RWPE1 (cell line): ENCODE data around the gene ARHGEF3.

ENCODE experiments used
- CTCF ChIA-PET: fragments of 350-600 bp; sonication (Branson Sonifier 250); formaldehyde crosslinking; extraction: SDS; loops from one replicate; lab custom pipeline; 2021; lab: Yijun Ruan, JAX
- POLR2A ChIA-PET: fragments of 400-600 bp; formaldehyde crosslinking; extraction: SDS; loops from one replicate; lab custom pipeline; 2020; ENCODE audit warnings: antibody characterized with exemption; ENCODE audit not compliant: low non-redundant PET; lab: Yijun Ruan, JAX
- DNase-seq: peaks from one replicate; pipeline ENCODE4 v3.0.0; 2012; ENCODE audit warnings: low spot score
- H3K27ac ChIP-seq: fragments of 450-650 bp; 2 replicates; pipeline ENCODE4 v1.5.1; 2017
- TF ChIP-seq, protein P1 (sequence below): fragments of 450-650 bp; conservative IDR thresholded peaks from 2 replicates; pipeline ENCODE4 v1.5.1; 2017; ENCODE audit warnings: low read depth, mild to moderate bottlenecking

ARHGEF3 gene

DNA sequence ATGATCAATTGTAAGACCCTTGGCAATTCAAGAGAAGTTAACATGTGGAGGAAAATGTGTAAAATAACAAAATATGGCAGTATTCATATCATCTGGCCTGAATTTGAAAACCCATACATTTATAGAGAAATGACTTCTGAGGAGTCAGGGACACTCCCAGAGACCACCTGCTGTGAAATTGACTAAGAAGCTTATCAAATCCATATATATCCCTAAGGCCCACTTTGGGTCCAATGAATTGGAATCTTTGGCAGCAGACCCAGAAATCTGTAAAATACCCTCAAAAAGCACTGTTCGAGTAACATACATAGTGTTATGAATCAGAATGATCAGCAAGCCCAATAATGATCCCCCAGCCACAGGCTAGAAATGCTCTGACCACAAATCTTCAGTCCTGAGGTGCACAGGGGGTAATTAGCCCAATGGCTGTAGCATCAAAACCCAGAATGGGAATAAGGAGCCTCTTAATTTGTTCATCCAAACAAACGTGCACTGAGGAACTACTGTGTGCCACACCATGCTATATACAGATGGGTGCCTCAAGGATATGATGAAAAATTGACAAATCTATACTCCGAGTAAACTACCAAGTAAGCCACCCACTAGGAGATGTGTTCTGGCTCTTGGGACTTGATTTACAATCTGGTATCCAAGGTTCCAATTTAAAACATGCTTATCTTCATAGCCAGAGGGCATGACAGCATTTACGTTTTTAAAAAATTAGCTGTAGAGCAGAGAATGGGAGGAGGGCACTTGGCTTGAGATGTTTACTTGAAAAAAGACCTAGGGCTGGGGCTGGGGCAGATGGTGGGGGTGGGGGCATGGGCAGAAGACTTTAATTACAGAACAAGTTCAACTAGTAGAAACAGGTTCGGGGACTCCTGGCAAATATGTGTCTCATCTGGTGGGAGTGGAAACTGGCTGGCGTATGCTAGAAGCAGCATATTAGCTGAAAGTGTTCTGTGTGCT, 9.1 kb upstream of the ARHGEF3 start:
- ChIA-PET CTCF (interaction anchor here (0.5 to 1.9 kb wide), 3 partner anchors 108 to 178 kb away, joined by 3 to 6 read pairs (median 4); no protein-coding TSS in a partner anchor), POLR2A (no interaction called here)
- H3K27ac ChIP-seq = no peak overlapping the region
- peak; percentile 5 for DNase-seq
- TF ChIP-seq, protein P1, sequence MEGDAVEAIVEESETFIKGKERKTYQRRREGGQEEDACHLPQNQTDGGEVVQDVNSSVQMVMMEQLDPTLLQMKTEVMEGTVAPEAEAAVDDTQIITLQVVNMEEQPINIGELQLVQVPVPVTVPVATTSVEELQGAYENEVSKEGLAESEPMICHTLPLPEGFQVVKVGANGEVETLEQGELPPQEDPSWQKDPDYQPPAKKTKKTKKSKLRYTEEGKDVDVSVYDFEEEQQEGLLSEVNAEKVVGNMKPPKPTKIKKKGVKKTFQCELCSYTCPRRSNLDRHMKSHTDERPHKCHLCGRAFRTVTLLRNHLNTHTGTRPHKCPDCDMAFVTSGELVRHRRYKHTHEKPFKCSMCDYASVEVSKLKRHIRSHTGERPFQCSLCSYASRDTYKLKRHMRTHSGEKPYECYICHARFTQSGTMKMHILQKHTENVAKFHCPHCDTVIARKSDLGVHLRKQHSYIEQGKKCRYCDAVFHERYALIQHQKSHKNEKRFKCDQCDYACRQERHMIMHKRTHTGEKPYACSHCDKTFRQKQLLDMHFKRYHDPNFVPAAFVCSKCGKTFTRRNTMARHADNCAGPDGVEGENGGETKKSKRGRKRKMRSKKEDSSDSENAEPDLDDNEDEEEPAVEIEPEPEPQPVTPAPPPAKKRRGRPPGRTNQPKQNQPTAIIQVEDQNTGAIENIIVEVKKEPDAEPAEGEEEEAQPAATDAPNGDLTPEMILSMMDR = no peak

DNA sequence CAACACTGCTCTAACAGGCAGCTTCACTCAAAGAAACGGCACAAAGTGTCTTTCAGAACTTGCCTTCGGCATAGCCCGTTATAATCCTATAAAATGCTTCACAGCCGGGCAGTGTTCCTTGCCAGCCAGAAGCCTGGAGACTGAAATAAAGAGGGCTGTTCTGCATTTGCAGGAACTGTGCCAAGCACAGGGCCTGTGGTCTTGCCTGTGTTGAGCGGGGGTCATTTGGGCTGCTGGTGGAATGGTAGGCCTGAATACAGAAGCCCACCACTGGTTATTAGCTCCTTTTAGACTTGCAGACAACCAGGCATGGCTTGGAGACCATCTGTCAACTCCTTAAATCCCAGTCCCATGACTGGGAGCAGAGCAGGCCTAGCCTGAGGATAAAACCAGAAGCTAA, 4.7 kb upstream of the ARHGEF3 start:
- ChIA-PET POLR2A (interaction anchor here (0.6 kb wide), 1 partner anchor 30 kb away, joined by 4 read pairs; no protein-coding TSS in a partner anchor), CTCF (no interaction called here)
- no peak for DNase-seq
- TF ChIP-seq, protein P1 = no peak
- H3K27ac ChIP-seq = no peak overlapping the region

DNA sequence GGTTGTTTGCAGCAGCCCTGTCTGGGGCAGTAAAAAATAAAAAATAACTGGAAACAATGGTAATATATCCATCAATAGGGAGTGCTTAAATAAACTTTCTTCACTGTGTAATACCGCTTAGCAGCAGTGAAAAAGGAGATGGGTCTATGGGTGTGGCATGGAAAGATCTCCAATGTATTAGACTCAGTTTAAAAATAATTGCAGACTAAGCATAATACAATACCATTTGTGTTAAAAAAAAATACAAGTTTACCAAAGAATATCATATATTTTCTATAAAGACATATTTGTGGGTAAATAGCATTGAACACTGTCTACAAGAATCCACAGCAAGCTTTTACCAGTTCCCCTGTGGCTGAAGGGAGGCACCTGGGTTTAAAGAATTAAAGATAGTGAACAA, 1.0 kb upstream of the ARHGEF3 start:
- ChIA-PET CTCF (interaction anchor here (1.1 kb wide), 1 partner anchor 9 kb away, joined by 3 read pairs; no protein-coding TSS in a partner anchor), POLR2A (no interaction called here)
- DNase-seq = no peak
- TF ChIP-seq, protein P1 = no peak
- H3K27ac ChIP-seq = no peak overlapping the region

DNA sequence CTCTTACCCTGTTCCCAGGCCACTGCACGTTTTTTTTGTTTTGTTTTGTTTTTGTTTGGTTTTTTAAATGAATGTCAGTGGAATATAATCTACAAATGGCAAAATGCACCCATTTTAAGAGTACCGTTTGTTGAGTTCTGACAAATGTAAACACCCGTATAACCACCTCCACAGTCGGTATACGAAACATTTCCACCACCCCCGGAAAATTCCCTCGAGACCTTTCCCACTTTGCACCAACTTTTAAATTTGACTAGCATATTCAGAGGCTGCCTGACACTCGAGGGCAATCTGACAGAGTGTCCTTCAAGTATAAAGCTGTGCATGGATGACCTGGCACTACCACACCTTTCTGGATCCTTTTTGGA, 613 bp upstream of the ARHGEF3 start:
- ChIA-PET POLR2A (no interaction called here), CTCF (interaction anchor here (1.1 kb wide), 1 partner anchor 10 kb away, joined by 3 read pairs; no protein-coding TSS in a partner anchor)
- no peak for DNase-seq
- no peak overlapping the region; the same call in 1 of the 2 replicates for H3K27ac ChIP-seq
- TF ChIP-seq, protein P1 = 0 out of 2 replicates have a peak, but pooled peaks have one; percentile 26

DNA sequence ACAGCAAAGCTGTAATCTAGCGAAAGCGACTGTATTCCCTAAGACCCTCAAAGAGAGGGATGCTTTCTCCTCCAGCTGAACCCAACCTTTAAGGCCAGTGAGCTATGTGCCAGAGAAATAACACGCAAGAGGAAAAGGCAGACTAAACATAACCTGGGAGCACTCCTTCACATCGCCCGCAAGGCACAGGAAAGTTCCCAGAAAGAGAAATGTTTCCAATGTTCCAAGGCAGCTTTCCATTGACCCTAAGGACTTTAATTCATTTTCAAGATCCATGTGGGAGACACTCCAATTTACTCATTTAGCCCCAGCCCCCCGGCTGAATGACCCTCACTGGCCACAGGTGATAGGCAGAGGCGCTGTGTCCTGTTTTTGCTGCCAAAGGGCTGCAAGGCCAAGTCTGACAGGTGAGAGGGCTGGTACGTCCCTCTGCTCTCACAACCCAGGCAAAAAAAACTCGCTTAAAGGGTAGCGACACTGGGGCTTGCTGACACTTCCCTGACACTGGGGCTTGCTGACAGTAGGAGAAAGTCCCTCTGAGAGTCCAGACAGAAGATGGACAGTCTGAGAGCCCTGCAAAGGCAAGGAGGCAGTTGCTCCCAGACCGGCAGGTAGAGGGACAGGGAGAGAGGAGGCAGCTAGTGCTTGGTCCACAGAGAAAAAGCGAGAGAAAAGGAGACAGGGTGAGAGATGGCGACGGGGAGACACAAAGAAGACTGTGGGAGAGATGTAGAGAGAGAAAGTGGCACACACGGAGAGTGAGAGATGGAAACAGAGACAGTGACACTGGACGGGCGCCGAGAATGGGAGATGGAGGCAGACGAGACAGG, 702 bp downstream of the ARHGEF3 start:
- ChIA-PET CTCF (interaction anchor here (0.6 to 1.1 kb wide), 3 partner anchors 16 to 188 kb away, joined by 3 to 4 read pairs (median 3); no protein-coding TSS in a partner anchor), POLR2A (no interaction called here)
- DNase-seq = peak; percentile 11

More for the DNA sequence above, 702 bp downstream of the ARHGEF3 start:
- TF ChIP-seq, protein P1 = no peak
- peak overlapping the region; percentile 26 for H3K27ac ChIP-seq
